ENCODE results near the gene EXOC6.
"Not testable (repeated sequence)": the region's sequence is repeated elsewhere in the genome, so short reads cannot be mapped to it uniquely, and the experiment has no call there.

EXOC6 gene

DNA sequence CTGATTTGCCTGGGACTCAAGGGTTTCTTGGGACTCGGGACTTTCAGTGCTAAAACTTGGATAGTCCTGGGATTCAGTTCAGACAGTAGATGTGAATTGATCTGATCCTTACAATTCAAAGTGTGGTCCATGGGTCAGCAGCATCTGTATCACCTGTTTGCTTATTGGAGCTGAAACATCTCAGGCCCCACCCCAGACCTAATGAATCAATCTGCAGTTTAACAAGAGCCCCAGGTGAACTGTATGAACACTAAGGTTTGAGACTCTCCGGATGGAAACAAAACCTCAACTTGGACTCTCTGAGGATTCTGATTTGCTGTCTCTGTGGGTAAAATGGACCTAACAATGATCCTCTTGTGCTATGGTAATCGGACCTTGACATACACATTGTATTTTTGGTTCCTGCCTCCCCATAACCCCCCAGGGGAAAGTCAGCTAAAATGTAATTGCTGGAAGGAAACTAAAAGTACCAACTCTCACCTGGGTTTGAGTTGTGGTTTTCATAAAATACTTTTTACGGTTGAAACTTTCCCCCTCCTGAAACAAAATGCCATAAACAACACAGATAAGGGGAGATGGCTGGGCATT, 237.0 kb downstream of the EXOC6 start:
- no peak for DNase-seq

DNA sequence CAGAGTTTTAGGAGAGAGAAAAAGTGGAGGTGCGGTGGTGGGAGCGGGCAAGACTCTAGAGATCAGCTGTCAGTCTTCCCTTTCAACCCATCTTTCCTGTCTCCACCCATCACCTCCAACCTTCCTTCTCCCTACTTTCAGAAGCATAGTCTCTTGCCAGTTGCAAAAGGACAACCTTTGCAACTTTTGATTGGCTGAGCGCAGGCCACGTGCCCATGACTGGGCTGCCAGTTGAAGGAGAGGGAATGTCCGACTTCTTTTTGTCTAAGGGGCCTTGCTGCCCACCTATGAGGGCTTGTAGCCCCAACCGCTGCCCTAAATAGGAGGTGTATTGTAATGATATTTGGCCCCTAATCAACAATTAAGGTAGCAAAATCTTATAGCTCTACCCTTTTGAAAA, 238.0 kb downstream of the EXOC6 start:
- no peak for DNase-seq

GRCh38 chr10:93087846-93088245, 239.5 kb downstream of the EXOC6 start:
- DNase-seq = no peak

GRCh38 chr10:93088466-93088865, 240.1 kb downstream of the EXOC6 start:
- no peak for DNase-seq

GRCh38 chr10:93090619-93091018, 242.3 kb downstream of the EXOC6 start:
- DNase-seq = no peak

- DNase-seq = no peak
These were observed 243.6 kb downstream of the EXOC6 start for GRCh38 chr10:93091960-93092359.

DNA sequence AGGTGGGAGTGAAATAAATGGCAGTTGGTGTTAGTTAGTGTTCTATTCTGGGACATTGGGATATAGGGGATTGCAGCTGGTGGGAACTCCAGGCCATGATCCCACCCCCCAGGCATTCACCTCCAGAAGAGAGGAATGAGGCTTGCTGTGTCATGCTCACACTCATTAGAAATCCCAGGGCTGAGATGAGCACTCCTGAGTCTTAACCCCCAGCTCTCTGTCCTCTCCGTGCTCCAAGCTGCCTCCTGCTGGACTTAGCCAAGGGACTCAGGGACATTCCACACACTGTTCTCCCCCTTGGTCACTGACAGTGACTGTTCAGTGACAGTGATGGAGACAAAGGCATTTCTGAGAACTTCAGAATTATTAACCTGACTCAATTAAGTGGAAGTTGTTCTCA, 246.9 kb downstream of the EXOC6 start:
- DNase-seq = no peak

DNA sequence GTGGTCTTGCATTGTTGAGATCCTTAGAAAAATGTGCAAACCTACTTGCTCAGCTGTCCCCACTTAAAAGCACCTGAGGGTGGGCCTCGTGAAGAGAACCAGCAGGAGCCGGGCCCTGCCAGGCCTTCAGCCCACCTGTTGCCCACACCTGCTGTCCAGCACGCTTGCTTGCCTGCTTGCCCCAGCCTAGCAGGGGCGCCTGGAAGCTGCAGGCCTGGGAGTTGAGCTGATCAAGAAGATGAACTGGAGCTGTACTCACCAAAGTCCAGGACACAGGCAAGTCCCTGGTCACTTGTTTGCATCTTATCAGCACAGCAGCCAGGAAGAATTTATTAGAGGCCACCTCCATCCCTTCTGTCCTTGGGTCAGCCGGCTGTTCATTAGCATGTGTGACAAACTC, 248.6 kb downstream of the EXOC6 start:
- DNase-seq = no peak

GRCh38 chr10:93097386-93097785, 249.1 kb downstream of the EXOC6 start:
- DNase-seq = no peak

GRCh38 chr10:93098816-93099215, 250.5 kb downstream of the EXOC6 start:
- DNase-seq = no peak

DNA sequence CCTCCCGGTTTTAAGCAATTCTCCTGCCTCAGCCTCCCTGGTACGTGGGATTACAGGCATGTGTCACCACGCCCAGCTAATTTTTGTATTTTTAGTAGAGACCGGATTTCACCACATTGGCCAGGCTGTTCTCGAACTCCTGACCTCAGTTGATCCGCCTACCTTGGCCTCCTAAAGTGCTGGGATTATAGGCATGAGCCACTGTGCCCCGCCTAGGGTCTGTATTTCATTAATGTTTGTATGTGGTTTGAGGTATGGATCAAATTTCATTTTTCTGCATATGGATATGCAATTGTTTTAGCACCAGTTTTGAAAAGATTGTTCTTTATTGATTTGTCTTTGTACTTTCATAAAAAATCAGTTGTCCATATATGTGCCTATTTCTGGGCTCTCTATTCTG, 251.3 kb downstream of the EXOC6 start:
- no peak for DNase-seq

- not testable (repeated sequence) for DNase-seq
These were observed 252.8 kb downstream of the EXOC6 start for GRCh38 chr10:93101148-93101547.

GRCh38 chr10:93103953-93104352, 255.6 kb downstream of the EXOC6 start:
- no peak for DNase-seq

DNA sequence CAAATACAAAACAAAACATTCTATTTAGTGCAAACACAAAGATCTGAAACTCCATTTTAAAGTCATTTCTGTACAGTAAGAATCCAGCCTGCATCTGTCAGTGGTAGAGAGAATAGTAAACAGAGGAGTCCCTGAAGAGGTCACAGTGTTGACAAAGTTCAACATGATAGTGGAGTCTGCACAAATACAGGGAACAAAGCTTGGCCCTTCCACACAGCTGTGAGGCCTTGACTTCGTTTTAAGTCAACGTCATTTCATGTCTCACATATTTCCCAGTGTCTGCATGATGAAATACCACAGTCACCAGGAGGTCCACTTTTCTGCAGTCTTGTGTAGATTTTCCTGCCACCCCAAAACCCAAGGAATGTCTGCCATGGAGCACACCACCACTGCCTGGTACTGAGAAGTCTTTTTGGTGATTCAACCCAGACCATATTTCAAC, 258.3 kb downstream of the EXOC6 start:
- no peak for DNase-seq
